ENCODE measurements around the gene RAB10. TPM values are rescaled to one million over a fixed set of nuclear protein-coding genes. Genes with fewer than 3 reads are reported as not detected.

The RAB10 gene
- total and polyA plus RNA-seq, 2 of the 4 experiments (the other 2 are of a cell fraction), result 30.1 to 77.1 TPM

- DNase-seq (no peak), ATAC-seq (ENCODE audit: low read depth) (no peak)
- H3K27ac ChIP-seq (ENCODE audit: insufficient read depth, low read length), result no peak overlapping the region
- no peak overlapping the region for H2AFZ ChIP-seq (replicated peaks; ENCODE audit: low read length, poor library complexity)
- dilution Hi-C loops (cut with HindIII; ENCODE audit: low sequenced_read_pairs, unreplicated experiment) (no loop called here), intact Hi-C loops (cut with micrococcal nuclease) (no loop called here), in situ Hi-C loops (cut with MboI; ENCODE audit: low sequenced_read_pairs) (no loop called here)
- no peaks in the 10 kb centered on the region for H4K20me1 ChIP-seq (ENCODE audit: insufficient read depth, low read length)
- no peak overlapping the region for H4K8ac ChIP-seq (ENCODE audit: low read depth in 2 of 2, low read length in 2 of 2)
- H3K18ac ChIP-seq (ENCODE audit: low read depth, low read length), result no peak overlapping the region
- no peaks in the 10 kb centered on the region for H3K36me3 ChIP-seq (ENCODE audit: control insufficient read depth, insufficient read depth, low read length)
- no peak overlapping the region for H4K5ac ChIP-seq (ENCODE audit: low read depth, low read length)
- H2BK15ac ChIP-seq (ENCODE audit: low read depth, low read length), result no peak overlapping the region
- H3K27me3 ChIP-seq (ENCODE audit: control insufficient read depth, insufficient read depth, low read length), result peaks cover 9% of the 10 kb centered on the region
- no CpG with 5 or more reads among the region's 1 CpG for WGBS, 2 experiments (ENCODE audit: extremely low coverage in 2 of 2, insufficient read length in 1 of 2)
- ChIA-PET POLR2A (ENCODE audit: unreplicated experiment) (no interaction called here), CTCF (no interaction called here)
- no peak overlapping the region for H3K56ac ChIP-seq (ENCODE audit: extremely low read depth, insufficient read depth, low read length)
- TF ChIP-seq SMC3 (IDR thresholded peaks at IDR 0.05; ENCODE audit: low read depth, low read length) (no peak), MAZ (IDR thresholded peaks at IDR 0.05; ENCODE audit: borderline replicate concordance, low read depth, low read length) (no peak), CTCF (conservative IDR thresholded peaks at IDR 0.05; ENCODE audit: low read depth, low read length) (no peak), RCOR1 (IDR thresholded peaks at IDR 0.05; ENCODE audit: insufficient replicate concordance, low read length) (no peak), MAFK (IDR thresholded peaks at IDR 0.05; ENCODE audit: low read depth, low read length) (no peak), RAD21 (IDR thresholded peaks at IDR 0.05; ENCODE audit: low read length) (no peak), CEBPB (IDR thresholded peaks at IDR 0.05; ENCODE audit: low read depth, low read length) (no peak), RFX5 (IDR thresholded peaks at IDR 0.05; ENCODE audit: low read depth, low read length) (no peak), ELK1 (IDR thresholded peaks at IDR 0.05; ENCODE audit: borderline replicate concordance, low read depth, low read length) (no peak), FOS (IDR thresholded peaks at IDR 0.05; ENCODE audit: low read depth, low read length) (no peak), MXI1 (IDR thresholded peaks at IDR 0.05; ENCODE audit: borderline replicate concordance, low read depth, low read length) (no peak), POLR2A (IDR thresholded peaks at IDR 0.05; ENCODE audit: low read depth, low read length) (no peak), BHLHE40 (IDR thresholded peaks at IDR 0.05; ENCODE audit: low read depth, low read length) (no peak)
- H3K4me3 ChIP-seq (ENCODE audit: insufficient read depth, low read depth, low read length), result no peak overlapping the region
- no peak overlapping the region for H3K9ac ChIP-seq (ENCODE audit: low read depth, low read length)
- no peak overlapping the region for H3K23ac ChIP-seq (ENCODE audit: low read depth, low read length)
- H3K79me1 ChIP-seq (ENCODE audit: low read depth in 1 of 2, low read length in 2 of 2), result no peaks in the 10 kb centered on the region
- no peaks in the 10 kb centered on the region for H3K9me3 ChIP-seq (ENCODE audit: control insufficient read depth, insufficient read depth, low read length)
- H2AK5ac ChIP-seq (ENCODE audit: low read depth, low read length), result no peak overlapping the region
- no peaks in the 10 kb centered on the region for H3K4me1 ChIP-seq (ENCODE audit: control insufficient read depth, insufficient read depth, low read length)
- no TSS peak for BruUV-seq (replicated peaks)
- no peak overlapping the region for H4K91ac ChIP-seq (ENCODE audit: insufficient read depth, low read depth, low read length)
- H2BK120ac ChIP-seq (ENCODE audit: low read depth, low read length), result no peak overlapping the region
- H2BK5ac ChIP-seq (ENCODE audit: low read depth, low read length, poor library complexity, severe bottlenecking), result no peak overlapping the region
- no peak overlapping the region for H3K4me2 ChIP-seq (ENCODE audit: low read depth, low read length)
- H3K9me1 ChIP-seq (ENCODE audit: insufficient read depth, low read length), result no peaks in the 10 kb centered on the region
- H3K4ac ChIP-seq (ENCODE audit: low read depth, low read length), result no peak overlapping the region
- H3K14ac ChIP-seq (replicated peaks; ENCODE audit: low read depth, low read length), result no peak overlapping the region
- H2AK9ac ChIP-seq (replicated peaks; ENCODE audit: low read depth, low read length, poor library complexity), result no peak overlapping the region
- H2BK20ac ChIP-seq (ENCODE audit: low read depth, low read length), result no peak overlapping the region
These were observed 130.3 kb downstream of the RAB10 start for GRCh38 chr2:26164231-26164630.
